T1000 (cell line): ENCODE data around the gene CD8B2.
"Not testable (repeated sequence)": the region's sequence is repeated elsewhere in the genome, so short reads cannot be mapped to it uniquely, and the experiment has no call there.

ENCODE experiments used
- DNase-seq: peaks from one replicate; lab custom pipeline; 2025; ENCODE audit warnings: mixed read lengths; lab: John Stamatoyannopoulos, UW

Gene CD8B2

GRCh38 chr2:106486551-106487385 is at the start of gene CD8B2:
Gene CD8B2, plus strand, starts transcription at chr2:106487364. Its CDS starts 63 bp downstream, at chr2:106487427.
- not testable (repeated sequence) for DNase-seq

GRCh38 chr2:106461882-106462281 is 25.3 kb upstream of the CD8B2 start:
- not testable (repeated sequence) for DNase-seq

- DNase-seq: not testable (repeated sequence)
Observed at GRCh38 chr2:106467516-106467915, 19.6 kb upstream of the CD8B2 start.

- DNase-seq: not testable (repeated sequence)
Observed at GRCh38 chr2:106468107-106468506, 19.1 kb upstream of the CD8B2 start, which contains the start of gene RGPD3. Gene RGPD3, minus strand, starts transcription at chr2:106468413. Its CDS starts 125 bp downstream, at chr2:106468288.

GRCh38 chr2:106470658-106471057 is 16.5 kb upstream of the CD8B2 start:
- not testable (repeated sequence) for DNase-seq

GRCh38 chr2:106477647-106478046 is 9.5 kb upstream of the CD8B2 start:
- DNase-seq: not testable (repeated sequence)

- DNase-seq: not testable (repeated sequence)
Observed at GRCh38 chr2:106479563-106479962, 7.6 kb upstream of the CD8B2 start.

GRCh38 chr2:106487386-106488191 is 425 bp downstream of the CD8B2 start:
- DNase-seq: not testable (repeated sequence)

- not testable (repeated sequence) for DNase-seq
Observed at GRCh38 chr2:106489701-106490100, 2.5 kb downstream of the CD8B2 start.

GRCh38 chr2:106492399-106492798 is 5.2 kb downstream of the CD8B2 start:
- DNase-seq: not testable (repeated sequence)

- DNase-seq: not testable (repeated sequence)
Observed at GRCh38 chr2:106492913-106493312, 5.7 kb downstream of the CD8B2 start.

GRCh38 chr2:106498549-106498948 is 11.4 kb downstream of the CD8B2 start:
- DNase-seq: not testable (repeated sequence)

- DNase-seq: not testable (repeated sequence)
Observed at GRCh38 chr2:106500350-106500749, 13.2 kb downstream of the CD8B2 start.

- DNase-seq: not testable (repeated sequence)
Observed at GRCh38 chr2:106502351-106502750, 15.2 kb downstream of the CD8B2 start.

GRCh38 chr2:106504192-106504591 is 17.0 kb downstream of the CD8B2 start:
- DNase-seq: not testable (repeated sequence)

GRCh38 chr2:106504787-106505186 is 17.6 kb downstream of the CD8B2 start:
- DNase-seq: not testable (repeated sequence)

GRCh38 chr2:106506002-106506687 is 19.0 kb downstream of the CD8B2 start:
- DNase-seq: not testable (repeated sequence)

GRCh38 chr2:106508660-106509373 is 21.7 kb downstream of the CD8B2 start:
- not testable (repeated sequence) for DNase-seq

GRCh38 chr2:106509374-106509770 is 22.2 kb downstream of the CD8B2 start:
- DNase-seq: not testable (repeated sequence)

- DNase-seq: not testable (repeated sequence)
Observed at GRCh38 chr2:106510791-106511190, 23.6 kb downstream of the CD8B2 start.

GRCh38 chr2:106511476-106511901 is 24.3 kb downstream of the CD8B2 start:
- peak; percentile 47 for DNase-seq
